Femur (tissue), 1 donor: ENCODE data around the gene GREB1.

Experiments
- DNase-seq: peaks from one replicate; pipeline ENCODE4 v3.0.0-alpha.2; 2017

Gene GREB1

DNA sequence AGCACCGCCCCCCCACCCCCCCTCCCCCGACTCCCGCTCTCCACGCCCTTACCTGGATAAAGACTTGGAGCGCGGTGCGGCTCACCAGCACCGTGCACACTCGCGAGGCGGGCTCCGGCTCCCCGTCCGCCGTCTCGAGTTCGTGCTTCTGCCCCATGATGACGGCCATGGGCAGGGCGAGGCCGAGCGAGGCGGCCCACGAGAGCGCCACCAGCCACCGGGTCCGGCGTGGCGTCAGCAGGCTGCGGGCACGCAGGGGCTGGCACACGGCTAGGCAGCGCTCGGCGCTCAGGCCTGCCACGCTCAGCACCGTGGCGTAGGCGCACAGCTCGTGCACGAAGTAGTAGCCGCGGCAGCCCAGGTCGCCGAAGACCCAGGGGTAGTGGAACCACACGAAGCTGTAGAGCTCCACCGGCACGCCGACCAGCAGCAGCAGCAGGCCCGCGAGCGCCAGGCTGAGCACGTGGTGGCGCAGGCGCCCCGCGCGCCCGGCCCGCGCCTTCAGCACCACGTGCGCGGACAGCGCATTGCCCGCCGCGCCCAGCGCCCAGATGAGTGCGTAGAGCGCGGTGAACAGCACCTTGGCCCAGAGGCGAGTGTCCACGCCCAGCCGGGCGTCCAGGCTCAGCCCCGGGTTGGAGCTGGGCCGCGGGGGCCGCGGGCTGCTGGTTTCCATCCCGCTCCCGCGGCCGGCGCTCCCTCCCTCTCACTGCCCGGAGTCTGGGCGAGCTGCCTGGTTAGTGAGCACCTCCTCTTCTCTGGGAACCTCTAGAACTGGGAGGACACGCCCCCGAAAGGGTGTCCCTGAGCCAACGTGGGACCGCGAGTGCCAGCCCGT lies 135.8 kb downstream of the GREB1 start, which contains the start of gene NTSR2:
NTSR2 (minus strand) TSS at position 742 of the 838 bp plus-strand sequence; CDS start at position 676, 66 bp downstream.
- DNase-seq: peak; percentile 76

DNA sequence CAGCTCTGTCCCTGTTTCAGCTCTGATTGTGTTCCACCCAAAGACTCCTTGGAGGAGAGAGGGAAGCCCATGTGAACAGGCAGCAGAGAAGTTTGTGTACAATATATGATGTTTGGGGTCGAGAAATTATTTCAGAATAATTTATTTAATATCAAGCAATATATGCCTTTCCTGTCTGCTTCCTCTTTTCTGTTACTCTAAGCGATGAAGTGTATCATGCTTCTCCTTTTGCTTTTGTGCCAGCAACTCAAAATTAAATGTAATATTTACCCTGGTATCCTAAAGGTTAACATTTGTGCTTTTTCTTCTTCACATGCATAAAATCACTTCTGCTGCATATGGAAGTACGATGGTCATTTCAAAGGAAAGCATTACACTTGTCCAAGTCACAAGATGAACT lies 138.6 kb downstream of the GREB1 start:
- no peak for DNase-seq

DNA sequence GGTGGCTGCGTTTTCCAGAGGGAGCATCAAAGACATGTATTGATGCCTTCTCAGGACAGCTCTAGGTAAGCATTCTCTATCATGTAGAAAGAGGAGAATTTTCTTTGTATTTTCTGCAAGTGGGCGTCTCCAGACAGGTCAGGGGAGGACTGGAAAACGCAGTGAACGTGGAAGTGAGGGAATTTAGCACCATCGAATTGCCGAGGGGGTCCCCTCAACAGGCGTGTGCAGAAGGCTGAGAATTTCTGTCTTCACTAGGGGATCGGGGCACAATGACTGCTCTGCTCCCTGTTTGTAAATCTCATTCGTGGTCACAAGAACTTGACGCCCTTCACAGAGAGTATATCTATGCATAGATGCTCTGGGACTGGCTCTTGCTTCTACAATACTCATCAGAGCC lies 141.1 kb downstream of the GREB1 start:
- DNase-seq: no peak

DNA sequence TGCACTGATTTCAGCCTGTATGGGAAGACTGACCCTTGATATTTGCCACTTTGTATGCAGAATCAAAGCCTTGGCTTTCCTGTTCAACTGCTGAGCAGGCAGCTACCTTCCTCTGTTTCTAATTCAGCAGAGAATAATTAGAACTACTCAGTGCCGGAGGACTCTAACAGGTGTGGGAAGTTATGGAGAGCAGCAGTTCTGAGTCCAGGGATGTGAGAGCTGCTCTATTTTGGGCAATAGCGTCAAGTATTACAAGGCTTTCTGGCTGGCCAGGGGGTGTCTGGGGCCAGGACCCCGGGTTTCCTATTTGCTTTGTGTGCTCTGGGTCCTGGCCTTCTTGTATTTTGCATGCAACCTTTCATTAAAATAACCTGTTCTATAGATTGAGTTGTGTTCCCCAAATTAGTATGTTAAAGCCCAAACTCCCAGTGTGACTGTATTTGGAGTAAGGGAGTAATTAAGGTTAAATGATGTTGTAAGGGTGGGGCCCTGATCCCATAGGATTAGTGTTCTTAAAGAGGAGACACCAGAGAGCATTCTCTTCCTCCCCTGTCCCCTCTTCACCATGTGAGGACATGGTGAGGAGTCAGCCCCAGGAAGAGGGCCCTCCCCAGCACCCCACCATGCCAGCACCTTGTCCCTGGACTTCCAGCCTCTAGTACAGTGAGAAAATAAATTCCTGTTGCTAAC lies 141.7 kb downstream of the GREB1 start:
- no peak for DNase-seq

DNA sequence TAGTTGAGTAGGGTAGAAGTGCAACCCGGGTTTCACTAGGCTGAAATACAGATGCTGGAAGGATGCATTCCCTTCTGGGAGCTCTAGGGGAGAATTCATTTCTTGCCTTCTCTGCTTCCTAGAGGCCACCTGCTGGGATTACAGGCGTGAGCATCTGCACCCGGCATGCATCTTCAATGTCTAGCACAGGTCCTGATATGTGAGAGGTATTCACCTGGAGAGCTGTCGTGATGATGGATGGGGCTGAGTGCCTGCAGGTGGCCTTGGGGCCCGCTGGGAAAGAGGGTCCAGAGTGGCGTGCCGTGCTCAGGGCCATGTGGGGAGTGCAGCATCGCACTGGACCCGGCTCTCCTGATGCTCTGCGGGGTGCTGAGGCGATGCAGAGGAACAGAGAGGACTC lies 142.8 kb downstream of the GREB1 start:
- no peak for DNase-seq

DNA sequence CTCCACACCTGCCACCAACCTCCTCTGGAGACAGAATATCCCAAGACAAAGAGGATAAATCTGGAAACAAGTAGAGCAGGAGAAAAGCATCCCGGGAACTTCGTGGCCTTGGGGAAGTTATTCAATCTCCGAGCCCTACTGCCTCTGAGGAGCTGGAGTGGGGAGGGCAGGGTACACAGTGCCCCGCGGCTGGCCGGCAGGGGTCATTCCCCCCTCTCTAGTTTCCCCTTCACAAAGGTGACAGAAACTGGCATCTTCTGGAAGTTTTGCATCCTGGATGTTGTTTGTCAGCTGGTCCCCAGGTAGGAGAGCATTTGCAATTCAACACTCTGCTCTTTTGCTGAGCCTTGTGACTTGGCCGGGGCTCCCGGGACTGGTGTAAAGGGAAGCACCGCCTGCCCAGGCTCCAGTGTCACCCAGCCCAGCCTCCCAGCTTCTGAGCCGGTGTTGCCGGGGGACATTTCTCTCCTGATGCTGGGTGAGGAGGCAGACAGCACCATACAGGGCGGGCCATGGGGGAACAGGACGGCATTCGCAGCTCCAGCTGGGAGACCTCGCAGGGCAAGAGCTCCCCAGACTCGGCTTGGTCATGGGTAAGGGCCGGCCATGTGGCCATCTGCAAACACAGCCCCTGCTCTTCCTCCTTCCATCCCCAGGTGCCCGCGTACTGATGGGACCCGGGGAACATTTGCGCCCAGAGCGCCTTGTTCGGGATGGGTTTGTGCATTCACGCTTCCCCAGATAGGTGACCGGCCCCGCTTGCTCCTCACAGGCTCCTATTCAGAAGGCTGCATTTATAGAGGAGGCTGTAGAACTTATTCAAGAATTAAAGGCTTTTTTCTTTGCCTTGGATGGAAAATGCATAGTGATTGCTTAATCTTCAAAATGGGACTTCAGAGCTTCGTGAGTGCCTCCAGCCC lies 143.6 kb downstream of the GREB1 start:
- DNase-seq: no peak

DNA sequence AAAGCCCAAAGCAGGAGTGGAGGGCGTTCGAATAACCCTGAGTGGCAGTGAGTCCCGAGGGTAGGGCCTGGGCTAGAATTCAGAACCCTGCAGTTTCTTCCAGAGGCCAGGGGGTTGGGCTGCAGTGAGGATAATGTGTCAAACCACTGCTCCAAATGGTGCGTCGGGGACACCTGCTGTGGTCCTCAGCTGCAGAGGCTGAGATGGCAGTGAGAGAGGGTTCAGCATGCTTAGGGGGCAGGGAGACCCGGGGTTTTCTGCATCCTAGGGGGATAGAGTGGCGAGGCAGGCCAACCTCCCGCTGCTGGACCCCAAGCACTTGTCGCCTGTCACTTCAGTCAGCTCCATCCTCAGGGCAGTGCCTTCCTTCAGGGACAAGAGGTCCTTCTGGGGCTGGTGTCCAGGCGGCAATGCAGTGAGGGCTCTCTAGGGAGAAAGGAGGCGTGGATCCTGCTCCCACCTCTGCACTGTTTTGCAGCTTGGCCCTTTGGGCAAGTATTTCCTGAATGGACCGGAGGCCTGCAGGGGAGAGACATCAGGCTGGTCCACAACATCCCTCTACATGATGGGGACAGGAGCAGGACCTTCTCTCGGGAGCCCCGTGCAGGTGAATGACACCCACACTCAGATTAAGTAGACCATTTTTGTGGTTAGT lies 144.6 kb downstream of the GREB1 start:
- no peak for DNase-seq

DNA sequence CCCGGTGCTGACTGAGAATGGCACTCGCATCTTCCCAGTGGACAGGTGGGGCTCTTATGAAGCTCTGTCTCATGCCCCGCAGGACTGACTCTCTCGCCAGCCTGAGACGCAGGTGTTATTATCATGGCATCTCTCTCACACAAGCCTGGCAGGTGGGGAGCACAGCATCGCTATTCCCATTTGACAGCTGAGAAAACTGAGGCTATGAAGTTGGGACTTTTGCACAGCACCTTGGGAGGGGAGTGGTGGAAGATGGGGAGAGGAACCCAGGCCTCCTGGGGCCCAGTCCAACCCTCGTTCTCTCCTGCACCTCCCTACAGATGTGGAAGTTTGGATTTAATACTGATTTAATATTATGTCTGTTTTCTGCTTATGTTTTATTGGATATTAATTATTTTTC lies 145.2 kb downstream of the GREB1 start:
- no peak for DNase-seq

DNA sequence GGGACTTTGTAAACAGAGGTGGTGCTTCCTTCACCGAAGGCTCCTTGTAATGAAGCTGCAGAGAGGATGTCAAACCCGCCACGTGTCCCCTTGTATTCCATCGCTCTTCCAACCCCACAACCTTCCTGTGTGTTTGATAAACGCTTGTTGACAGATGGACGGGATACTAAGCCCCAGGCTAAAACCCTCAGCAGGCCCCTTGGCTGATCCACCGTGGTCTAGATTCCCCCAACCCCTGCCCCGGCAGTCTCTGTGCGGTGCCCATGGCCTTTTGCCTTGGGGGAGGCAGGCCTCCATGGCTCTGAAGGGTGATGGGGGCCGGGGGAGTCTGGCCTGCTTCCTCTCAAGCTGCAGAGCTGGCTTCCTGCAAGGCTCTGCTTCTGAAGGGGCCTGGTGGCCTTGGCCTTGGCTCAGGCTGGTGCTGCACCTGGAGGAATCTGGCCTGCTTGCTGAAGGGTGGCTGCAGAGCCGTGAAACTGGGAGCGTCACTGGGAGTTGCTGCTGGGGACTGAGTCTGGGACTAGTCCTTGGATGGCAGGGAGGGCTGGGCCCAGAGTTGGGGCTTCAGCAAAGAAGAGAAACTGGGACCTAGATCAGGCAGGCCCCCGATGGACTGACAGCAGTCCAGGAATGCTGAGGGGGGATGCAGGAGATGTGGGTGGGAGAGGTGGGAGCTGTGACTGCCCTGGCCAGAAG lies 145.8 kb downstream of the GREB1 start:
- DNase-seq: no peak

DNA sequence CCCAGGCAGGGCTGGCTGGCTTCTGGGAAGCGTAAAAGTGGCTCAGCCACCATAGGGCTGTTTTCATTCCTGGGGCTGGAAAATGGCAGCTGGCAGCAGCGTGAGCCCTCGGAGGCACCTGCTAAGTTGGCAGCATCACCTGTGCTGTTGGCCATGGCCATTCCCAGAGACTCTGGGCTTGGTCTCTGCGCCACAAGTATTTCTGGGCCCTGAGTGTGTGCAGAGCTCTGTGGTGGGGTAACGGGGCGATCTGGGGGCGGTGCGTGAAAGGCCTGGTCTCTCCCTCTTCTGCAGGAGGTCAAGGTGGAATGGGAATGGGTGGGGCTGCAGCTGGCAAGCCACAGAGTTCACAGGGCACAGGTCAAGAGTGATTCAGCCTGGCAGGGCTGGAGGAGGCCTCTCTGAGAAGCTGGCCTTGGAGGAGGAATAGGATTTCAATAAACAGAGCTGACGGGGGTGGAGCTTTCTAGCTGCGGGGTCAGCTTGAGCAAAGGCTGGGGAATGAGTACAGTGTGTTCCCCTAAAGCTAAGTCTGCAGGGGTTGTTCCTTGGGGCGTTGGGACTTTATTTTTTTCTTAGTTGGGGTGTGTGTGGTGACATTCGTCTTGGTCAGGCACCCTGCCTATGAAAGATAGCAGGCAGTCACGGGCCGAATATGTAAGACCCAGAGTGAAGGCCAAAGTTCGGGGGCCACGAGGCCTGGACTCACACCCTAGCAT lies 146.5 kb downstream of the GREB1 start:
- no peak for DNase-seq

DNA sequence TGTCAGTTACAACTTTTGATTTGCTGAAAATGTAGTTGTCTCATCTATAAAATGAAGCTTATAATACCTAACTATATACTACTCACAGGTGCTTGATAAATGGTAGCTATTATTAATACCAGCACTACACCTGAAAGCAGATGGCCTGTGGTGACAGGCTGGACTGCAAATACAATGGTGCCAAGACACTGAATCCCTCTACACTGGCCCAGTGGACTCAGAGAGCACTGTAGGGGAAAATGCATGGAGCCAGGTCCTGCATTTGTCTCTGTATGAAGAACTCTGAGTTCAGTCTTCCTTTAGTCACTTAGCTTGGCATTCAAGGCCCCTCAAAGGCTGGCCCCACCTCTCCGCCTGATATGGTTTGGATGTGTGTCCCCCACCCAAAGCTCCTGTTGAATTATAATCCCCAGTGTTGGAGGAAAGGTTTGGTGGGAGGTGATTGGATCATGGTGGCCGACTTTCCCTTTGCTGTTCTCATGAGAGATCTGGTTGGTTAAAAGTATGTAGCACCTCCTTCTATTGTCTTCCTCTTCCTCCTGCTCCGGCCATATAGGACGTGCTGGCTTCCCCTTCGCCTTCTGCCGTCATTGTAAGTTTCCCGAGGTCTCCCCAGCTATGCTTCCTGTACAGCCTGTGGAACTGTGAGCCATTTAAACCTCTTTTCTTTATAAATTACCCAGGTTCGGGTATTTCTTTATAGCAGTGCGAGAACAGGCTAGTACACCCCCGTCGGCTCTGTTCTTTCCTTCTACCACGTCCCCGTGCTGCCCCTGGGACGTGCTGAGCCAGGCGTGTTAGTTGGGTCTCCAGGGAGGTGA lies 147.3 kb downstream of the GREB1 start:
- DNase-seq: no peak

DNA sequence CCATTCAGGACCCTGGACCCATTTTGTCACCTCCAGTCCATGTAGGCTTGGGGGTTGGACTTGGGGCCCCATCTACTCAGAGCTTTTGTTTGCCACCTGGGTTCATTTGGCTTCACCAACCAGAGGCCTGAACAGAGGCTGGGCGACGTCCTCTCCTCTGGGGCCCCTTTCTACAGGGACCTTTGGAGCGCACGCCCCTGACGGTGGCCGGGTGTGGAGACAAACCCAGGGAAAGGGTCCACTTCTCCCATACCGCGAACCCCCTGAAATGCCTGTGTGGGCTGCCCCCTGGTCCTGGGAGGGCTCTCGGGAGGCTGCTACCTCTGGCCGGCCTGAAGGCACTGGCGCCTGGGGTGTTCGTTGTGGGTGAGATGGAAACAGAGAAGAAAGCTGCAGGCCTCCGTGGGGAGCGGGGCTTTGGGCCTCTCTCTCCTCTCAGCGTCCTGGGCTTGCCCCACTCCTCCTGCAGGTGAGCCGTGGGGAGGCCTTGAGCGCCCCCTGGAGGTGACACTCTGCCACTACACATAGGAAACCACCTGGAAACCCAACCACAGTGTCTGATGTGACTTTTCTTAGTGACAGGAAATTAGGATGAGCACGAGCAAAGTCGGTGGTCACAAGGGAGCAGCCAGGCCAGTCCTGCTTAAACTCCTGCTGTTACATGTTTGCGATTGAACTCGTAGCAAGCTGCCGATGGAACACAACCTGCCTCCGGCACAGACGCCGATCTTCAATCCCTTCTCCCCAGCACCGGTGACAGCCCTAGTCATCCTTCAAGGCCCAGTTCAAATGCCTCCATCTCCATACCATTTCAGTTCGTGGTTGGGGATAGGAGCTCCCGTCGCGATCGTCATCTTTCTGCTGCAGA lies 148.1 kb downstream of the GREB1 start:
- DNase-seq: no peak

DNA sequence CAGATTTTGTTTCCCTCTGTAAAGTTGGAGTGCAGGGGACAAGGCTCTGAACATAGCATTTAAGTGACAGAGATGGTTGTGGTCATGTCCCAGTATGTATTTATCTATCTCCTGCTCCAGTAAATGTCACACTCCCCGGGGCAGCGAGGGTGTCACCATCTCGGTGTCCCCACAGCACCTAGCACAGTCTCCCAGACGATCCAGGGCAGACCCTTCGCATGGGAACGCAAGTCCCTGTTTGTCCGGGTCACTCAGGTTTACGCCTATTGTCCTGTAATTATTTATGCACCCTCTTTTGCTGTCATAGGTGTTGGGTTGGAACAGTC lies 148.7 kb downstream of the GREB1 start:
- DNase-seq: no peak

DNA sequence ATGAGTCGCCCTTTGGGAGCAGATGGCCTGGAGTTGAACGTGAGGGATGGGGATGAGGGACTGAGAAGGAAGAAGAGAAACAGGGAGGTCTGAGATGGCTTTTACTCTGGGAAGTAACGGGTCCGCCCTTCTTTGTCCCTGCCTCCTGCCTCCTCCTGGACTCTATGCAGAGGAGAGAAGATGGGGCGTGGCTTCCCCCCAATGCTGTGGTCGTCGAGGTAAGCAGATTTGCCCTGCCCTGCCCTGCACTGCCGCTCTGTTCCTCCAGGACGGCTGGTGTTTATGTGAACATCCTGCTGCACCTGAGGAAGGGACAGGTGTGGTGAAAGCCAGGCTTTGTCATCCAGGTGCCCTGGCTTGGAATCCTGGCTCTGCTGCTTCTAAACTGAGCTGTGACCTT lies 149.6 kb downstream of the GREB1 start:
- DNase-seq: no peak

DNA sequence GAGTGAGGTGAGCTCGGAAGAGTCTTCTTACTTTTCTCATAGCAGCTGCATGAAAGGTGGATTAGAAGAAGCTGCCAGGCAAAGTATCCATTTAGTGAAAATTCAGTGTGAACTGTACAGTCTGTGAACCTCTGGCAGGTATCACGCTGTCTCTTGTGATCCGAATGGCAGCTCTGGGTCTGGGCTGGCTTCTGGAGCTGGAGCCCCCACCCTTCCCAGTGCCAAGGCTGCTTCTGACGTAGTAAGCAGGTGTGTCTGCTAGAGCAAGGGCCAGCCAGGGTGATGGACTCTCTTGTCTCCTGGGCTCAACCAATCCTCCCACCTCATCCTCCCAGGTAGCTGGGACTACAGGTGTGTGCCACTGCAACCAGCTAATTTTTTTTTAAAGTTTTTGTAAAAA lies 150.1 kb downstream of the GREB1 start:
- no peak for DNase-seq

DNA sequence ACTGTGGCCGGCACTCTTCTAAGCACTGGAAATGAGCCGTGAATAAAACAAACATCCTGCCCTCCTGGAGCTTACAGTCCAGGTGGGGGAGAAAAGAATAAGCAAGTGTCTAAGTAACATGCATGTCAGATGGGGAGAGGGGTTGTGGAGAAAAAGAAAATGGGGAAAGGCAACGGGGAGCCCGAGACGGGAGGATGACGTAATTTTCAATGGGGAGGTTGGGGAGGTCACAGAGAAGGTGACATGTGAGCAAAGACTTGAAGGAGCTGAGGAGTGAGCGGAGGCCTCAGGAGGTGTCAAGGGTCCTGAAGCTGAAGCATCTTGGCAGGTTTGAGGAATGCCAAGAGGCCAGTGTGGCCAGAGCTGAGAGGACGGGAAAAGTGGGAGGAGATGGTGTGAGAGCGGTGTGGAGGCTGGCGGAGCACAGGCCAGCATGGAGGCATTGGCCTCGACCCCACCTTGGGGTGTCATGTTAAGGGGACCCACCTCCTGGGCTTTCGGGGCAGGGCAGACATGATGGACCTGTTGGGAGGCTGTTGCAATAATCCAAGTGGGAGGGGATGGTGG lies 151.1 kb downstream of the GREB1 start:
- DNase-seq: no peak

DNA sequence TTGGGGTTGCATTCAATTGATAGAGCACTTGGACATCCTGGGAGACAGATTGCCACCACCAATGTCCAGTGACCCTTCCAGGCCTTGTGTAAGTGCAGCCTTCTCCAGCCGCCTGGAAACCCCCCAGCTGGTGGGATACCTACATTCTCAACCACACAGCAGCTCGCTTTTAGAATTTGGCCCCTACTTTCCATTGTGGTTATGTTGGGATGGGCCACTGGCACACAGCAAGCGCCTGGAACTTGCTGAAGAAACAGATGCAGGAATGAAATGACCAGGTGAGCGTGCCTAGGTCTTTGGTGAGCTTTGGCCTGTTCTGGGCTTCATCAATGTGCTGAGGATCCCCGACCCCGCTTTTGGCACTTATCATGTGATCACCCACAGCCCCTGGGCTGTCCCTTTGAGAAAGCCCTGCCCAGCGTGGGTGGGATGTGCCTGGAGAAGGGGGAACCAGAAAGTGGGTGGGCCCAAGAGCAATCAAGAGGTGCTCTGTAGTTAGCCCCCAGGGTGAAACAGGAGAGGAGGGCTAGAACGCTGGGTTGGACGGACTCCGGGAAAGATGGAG lies 152.1 kb downstream of the GREB1 start:
- no peak for DNase-seq

DNA sequence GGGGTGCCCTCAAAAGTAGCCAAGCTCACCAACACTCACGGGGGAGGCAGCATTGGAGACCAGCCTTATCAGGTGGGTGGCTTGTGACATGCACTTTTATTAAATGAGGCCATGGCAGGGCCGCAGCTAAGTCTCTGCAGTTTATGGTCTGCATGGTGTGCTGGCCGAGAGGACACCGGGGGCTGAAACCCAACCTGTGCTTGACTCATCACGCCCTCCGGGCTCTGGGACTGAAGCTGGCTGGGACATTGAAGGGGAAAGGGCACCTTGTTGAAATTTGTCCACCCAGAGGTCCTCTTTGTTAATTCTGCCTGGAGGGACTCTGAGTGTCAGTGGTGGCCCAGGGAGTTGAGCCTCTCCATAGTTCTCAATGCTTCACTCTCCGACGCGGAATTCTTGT lies 153.9 kb downstream of the GREB1 start:
- no peak for DNase-seq
